Activated CD4-positive, alpha-beta T cell treated with anti-CD3 and anti-CD28 coated beads, Interleukin-2, amount 50 U/mL, for 24 hours (primary cell): ENCODE results near the gene SLC30A9.

Experiments used
- DNase-seq, 2 donors: peaks; one replicate each; pipeline ENCODE4 v3.0.0-alpha.2; 2020; ENCODE audit warnings: low read depth in 1 of 2, low spot score in 1 of 2

Gene SLC30A9

DNA sequence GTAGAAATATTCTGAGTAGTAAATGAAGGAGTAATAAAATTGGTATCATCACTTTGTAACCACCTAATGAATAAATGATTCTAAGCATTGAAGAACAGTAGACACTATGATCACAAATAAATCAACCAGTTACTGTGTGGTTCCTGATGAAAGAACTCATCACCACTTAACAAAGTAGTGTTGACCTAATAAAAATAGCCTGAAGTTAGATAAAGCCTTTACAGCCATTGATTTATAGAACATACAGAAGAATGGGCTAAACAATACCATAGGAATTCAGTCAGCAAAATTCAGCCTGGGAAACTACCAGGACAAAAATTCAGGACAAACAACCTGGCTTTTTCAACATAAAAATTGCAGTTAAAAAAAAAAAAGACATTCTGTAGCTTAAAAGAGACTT lies 9.0 kb downstream of the SLC30A9 start:
- DNase-seq: no peak

DNA sequence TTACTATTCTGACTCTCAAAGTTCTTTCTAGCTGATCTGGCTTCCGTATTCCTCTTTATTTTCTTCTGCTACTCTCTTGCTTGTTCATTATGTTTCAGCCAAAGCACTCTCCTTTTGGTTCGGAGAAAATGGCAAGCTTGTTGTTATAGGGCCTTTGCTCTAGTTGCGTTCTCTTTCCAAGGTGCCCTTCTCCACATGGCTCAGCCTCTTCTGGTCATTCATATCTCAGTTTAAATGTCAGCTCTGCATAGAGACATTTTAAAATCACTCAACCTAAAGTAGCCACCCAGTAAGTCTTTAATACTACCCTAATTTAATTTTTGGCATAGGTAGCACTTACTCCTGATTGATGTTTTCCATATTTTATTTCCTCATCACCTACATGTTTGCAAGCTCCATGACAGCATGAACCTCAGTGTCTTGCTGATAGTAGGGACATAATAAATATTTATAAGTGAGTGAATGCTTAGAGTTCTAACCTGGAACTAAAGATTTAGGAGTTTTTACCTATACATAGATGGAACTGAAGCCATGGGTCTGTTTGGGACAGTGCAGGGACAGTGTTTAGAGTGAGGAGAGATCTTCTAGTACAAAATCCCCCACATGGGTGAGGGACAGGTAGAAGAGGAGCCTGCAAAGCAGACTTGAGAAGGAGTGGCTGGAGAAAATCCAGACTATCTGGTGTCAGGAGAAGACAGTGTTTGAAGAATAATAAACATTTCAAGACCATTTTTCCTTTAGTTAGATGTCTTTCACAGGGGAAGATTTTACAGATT lies 17.9 kb downstream of the SLC30A9 start:
- no peak for DNase-seq

GRCh38 chr4:42015438-42015837 lies 25.1 kb downstream of the SLC30A9 start:
- DNase-seq: no peak

DNA sequence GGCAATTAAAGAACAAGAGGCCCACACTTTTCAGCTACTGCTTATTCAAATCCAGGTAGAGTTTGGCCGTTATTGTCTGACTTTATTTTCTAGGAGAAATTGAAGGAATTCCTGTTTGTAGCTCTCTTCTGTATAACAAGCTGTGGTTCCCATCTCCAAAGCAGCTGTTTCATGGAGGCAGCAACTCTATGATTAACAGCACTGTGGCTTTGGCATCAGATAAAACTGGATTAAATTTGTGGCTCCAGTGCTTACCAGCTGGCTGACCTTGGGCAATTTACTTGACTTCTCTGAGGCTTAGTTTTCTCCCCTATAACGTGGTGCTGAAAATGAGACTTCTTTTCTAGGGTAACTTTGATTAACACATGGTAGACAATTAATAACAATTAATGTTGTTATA lies 28.1 kb downstream of the SLC30A9 start:
- no peak for DNase-seq

DNA sequence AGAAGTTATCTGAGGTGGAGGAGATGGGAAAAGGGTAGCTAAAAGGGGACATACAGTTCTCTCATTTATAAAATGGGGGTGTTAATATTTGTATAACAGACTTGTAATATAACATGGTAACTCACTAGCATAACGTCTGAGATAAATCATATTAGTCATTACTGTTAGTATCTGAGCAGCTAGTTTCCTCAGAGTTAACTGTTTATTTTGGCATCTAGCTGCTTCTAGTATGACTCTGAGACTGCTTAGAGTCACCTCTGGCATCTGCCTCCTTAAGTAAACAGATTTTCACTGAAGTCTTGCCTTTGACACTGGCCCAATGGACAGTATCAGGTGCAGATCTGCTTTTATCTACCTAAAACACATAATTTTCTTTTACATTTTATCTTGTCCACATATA lies 58.1 kb downstream of the SLC30A9 start:
- no peak for DNase-seq

DNA sequence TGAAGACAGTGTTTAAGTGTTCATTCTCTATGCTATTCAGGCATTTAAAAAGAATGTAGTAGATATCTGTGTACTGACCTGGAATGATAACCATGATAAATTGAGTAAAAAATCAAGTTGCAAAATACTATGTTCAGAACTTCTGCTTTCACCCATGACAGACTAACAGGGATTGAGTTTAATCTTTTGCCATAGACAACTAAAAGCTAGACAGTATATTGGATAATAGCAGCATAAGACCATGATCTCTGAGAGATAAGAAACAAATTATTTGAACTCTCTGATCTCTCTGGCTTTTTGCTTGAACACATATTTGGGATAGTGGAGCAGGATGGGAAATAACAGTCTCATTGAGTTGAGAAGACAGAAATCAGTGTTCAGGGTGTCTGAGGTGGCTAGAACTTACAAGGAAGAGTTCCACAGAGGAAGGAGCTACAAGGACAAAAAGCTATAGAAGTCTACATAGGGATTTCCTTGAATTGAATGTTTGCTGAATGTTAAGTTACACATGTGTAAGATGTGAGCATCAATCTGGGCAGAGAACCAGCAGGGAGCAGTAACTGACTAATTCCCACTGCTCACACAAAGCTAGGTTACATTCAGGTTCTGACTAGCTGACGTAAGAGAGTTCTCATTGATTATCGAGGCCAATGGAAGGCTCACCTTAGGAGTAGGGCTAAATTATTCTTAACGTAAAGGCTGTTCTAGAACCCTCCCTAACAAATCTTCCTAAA lies 60.4 kb downstream of the SLC30A9 start:
- no peak for DNase-seq

DNA sequence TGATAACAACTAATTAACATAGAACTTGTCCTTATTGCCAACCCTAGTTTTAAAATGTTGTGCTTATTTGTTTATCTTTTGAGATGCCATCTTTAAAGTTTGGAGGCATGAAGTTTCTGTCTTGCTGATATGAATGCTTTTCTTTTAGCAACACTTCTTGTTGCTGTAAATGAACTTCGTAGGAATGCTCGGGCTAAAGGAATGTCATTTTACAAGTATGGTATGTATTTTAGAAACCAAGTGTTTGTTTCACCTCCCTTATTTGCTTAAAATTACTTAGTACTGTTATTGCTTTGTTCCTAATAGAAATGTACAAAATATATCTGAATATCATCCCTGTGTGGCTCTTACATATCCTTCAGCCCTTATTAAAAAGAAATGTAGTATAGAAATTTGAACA lies 76.1 kb downstream of the SLC30A9 start:
- DNase-seq: no peak

GRCh38 chr4:42067264-42067663 lies 76.9 kb downstream of the SLC30A9 start:
- DNase-seq: no peak

DNA sequence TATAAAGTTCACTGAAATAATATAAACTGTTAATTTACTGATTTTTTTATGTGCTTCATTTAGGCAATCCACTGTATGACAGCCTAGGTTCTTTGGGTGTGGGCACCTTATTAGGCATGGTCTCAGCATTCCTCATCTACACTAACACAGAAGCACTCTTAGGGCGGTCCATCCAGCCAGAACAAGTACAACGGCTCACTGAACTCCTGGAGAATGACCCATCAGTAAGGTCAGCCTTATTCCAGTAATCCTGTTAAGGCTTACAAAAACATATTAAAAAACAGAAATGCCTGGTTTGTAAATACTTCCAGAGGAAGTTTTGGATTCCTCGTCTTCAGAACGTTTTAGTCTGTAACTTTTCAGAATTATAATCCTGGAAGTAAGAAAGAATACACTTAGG lies 80.1 kb downstream of the SLC30A9 start:
- DNase-seq: no peak

DNA sequence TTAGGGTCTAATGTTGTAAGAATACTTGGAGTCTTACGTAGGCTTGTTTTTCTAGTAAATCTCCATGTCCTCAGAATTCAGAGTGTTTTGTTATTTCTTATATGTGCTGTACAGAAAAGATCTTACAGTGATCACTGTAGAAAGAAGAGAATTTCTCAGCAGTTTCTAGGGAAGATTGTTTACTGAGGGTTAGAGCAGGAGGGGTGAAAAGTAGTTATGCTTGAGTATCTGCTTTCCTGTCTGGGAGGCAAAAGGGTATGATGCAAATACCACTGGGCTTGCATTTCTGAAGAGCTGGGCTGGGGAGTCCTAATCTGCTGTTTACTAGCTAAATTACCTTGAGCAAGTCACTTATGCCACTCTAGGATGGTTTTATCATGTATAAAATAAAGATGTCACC lies 84.0 kb downstream of the SLC30A9 start:
- DNase-seq: no peak

DNA sequence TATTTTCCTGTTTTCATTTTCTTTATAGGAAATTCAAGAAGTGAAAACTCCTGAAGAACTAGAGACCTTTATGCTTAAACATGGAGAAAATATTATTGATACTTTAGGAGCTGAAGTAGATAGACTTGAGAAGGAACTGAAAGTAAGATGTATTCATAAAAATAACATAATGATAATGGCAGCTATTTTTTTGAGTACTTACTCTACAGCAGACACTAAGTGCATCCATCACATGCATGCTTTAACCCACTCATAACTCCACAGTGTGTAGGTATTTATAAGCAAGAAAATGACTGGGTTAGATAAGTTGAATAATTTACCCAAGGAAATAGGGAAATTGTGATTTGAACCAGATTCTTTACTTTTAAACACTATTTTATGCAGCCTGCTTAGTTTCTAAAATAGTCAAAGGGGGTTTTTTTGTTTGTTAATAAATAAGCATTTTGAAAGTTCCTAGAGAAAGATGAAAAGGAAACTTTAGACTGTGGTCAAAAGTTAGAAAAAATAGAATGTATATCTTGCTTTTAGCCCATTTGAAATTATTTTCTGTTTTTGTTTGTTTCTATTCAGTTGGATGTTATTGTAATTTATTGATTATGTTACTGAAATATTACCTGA lies 88.0 kb downstream of the SLC30A9 start:
- no peak for DNase-seq

- DNase-seq: no peak
These were observed 90.0 kb downstream of the SLC30A9 start for GRCh38 chr4:42080306-42080705.

DNA sequence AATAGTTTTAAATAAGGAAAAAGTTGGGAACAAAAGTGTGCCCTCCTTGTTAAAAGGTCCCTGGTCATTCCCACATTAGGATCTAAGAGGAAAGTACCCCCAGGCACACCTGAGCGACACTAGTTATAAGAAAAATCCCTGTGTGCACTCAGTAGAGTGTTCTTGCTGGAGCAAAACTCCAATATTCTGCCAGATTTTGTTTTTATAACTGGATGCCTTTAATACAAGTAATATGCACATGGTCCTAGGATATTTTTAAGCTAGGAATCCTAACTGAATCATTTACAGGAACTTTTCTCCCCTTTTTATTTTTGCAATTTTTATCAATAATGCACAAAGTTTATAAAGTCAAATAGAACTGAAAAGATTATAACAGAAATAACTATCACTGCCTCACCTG lies 93.5 kb downstream of the SLC30A9 start:
- no peak for DNase-seq

GRCh38 chr4:42088386-42088785 lies 98.1 kb downstream of the SLC30A9 start:
- DNase-seq: no peak

GRCh38 chr4:42101446-42101975 lies 111.2 kb downstream of the SLC30A9 start:
- no peak for DNase-seq

- DNase-seq: no peak
These were observed 114.2 kb downstream of the SLC30A9 start for GRCh38 chr4:42104521-42104920.

GRCh38 chr4:42112846-42113245 lies 122.5 kb downstream of the SLC30A9 start:
- no peak for DNase-seq

DNA sequence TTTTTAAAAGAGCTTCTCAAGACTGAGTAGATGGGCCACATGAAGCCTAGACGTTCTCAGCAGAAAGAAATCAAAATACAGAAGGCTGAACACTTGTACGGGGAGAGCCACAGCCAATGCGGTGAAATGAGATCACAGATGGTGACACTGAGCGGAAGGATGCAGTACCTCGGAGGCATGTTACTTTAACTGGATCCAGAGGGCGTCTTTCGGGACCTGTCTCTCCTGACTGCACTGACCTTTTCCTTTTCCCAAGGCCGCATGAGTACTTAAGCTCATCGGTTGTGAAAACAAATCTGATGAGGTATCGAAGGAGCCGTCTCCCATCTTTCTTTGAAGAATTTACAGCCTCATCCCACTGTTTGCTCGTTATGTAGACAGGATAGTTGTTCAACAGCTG lies 129.6 kb downstream of the SLC30A9 start:
- no peak for DNase-seq

DNA sequence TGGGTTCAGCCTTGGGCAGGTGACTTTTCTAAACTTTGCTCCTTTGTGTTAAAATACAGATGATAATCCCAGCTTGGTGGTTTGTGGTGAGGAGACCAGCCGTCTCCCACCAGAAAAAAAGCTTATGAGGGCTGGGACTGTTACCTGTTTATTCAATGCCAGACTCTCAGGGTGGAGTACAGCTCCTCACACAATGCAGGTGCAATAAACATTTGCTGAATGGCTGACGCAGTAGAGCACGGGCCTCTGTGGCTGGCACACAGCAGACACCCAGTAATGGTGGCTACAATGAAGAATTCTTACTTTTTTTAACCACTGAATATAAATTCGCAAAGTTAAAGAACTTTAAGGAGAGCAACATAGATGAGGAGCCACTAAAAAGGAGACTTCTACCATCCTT lies 131.9 kb downstream of the SLC30A9 start:
- no peak for DNase-seq

GRCh38 chr4:42123071-42123644 lies 132.8 kb downstream of the SLC30A9 start:
- no peak for DNase-seq

DNA sequence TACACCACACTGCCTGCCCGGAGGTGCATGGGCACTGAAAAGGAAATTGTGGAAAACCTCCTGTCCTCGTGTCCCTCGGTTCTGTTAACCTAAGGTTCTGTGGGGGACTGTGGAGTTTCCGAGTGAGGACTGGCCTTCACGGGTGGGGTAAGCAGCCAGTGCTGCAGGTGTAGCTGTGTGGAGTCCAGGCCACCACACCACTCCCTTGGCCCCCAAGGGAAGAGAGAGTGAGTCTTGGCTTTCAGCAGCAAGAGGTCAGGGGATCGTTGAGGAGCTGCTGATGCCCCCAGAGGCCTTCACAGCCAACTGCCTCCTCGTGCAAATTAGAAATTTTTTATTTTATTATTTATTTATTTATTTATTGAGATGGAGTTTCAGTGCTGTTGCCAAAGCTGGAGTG lies 141.8 kb downstream of the SLC30A9 start:
- no peak for DNase-seq

DNA sequence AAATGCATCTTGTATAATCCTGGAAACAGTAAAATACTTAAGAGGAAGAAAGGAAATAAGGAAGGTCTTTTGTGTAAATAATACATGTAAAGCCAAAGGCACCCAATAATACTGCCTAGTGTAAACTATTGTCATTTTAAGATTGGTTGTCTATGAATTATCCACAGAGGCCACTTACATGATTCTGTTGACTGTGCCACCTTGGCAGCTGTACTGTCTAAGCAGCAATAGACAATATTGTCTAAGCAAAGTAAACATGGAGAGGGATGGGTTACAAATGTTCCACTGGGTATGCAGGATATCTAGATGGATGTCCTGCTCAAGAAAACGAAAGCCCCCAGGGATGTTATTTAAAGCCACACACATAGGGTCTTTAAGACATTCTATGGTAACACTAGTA lies 142.7 kb downstream of the SLC30A9 start:
- DNase-seq: no peak
